Inflammatory macrophage treated with lipopolysaccharide for 1 hour (primary cell): Measurements from ENCODE around the gene CHST14.

ENCODE experiments used
- DNase-seq, 2 donors: peaks; one replicate each; pipeline ENCODE4 v3.0.0-alpha.2; 2020 to 2022

Gene CHST14

GRCh38 chr15:40470423-40471104 lies at the start of gene CHST14:
CHST14 (plus strand) TSS chr15:40470984; CDS start chr15:40471214, 230 bp downstream.
- peak; percentile 56 to 61 for DNase-seq

GRCh38 chr15:40421246-40422157 lies 49.3 kb upstream of the CHST14 start:
- DNase-seq: peak; percentile 47 to 89

- no peak for DNase-seq
Observed at GRCh38 chr15:40424483-40425115, 46.2 kb upstream of the CHST14 start.

- DNase-seq: no peak
Observed at GRCh38 chr15:40425681-40426080, 45.1 kb upstream of the CHST14 start.

GRCh38 chr15:40427188-40427587 lies 43.6 kb upstream of the CHST14 start:
- no peak for DNase-seq

GRCh38 chr15:40428185-40428584 lies 42.6 kb upstream of the CHST14 start:
- no peak for DNase-seq

GRCh38 chr15:40429068-40429710 lies 41.6 kb upstream of the CHST14 start:
- DNase-seq: no peak

GRCh38 chr15:40430271-40430805 lies 40.4 kb upstream of the CHST14 start:
- DNase-seq: no peak

GRCh38 chr15:40435023-40435709 lies 35.6 kb upstream of the CHST14 start:
- no peak for DNase-seq

GRCh38 chr15:40435710-40436089 lies 35.1 kb upstream of the CHST14 start:
- no peak for DNase-seq

GRCh38 chr15:40436116-40436891 lies 34.5 kb upstream of the CHST14 start:
- DNase-seq: no peak

GRCh38 chr15:40436892-40437751 lies 33.7 kb upstream of the CHST14 start:
- DNase-seq: no peak

- no peak for DNase-seq
Observed at GRCh38 chr15:40437752-40438687, 32.8 kb upstream of the CHST14 start.

- DNase-seq: no peak
Observed at GRCh38 chr15:40438712-40439111, 32.1 kb upstream of the CHST14 start.

GRCh38 chr15:40439461-40439959 lies 31.3 kb upstream of the CHST14 start:
- DNase-seq: no peak

GRCh38 chr15:40439960-40440742 lies 30.6 kb upstream of the CHST14 start:
- DNase-seq: peak; percentile 43 to 53

- DNase-seq: peak; percentile 89 to 96
Observed at GRCh38 chr15:40440743-40441564, 29.8 kb upstream of the CHST14 start, which contains the start of gene BAHD1. BAHD1 (plus strand) TSS chr15:40440953; CDS start chr15:40458465, 17,512 bp downstream.
